ENCODE data around the gene BFSP1.

Gene BFSP1

GRCh38 chr20:17557675-17558006 is 26.5 kb upstream of the BFSP1 start:
- DNase-seq: peak; percentile 48

GRCh38 chr20:17556837-17557674 is 25.9 kb upstream of the BFSP1 start:
- DNase-seq: peak; percentile 65

- DNase-seq: no peak
Measured at GRCh38 chr20:17555106-17555505, 23.9 kb upstream of the BFSP1 start.

GRCh38 chr20:17549131-17549530 is 18.0 kb upstream of the BFSP1 start:
- no peak for DNase-seq

GRCh38 chr20:17545127-17545526 is 13.9 kb upstream of the BFSP1 start:
- DNase-seq: no peak

GRCh38 chr20:17543531-17544131 is 12.5 kb upstream of the BFSP1 start:
- peak; percentile 68 for DNase-seq

GRCh38 chr20:17542993-17543412 is 11.8 kb upstream of the BFSP1 start:
- DNase-seq: peak; percentile 94

GRCh38 chr20:17542481-17542880 is 11.3 kb upstream of the BFSP1 start:
- no peak for DNase-seq

GRCh38 chr20:17541996-17542395 is 10.8 kb upstream of the BFSP1 start:
- peak; percentile 77 for DNase-seq

GRCh38 chr20:17541596-17541995 is 10.4 kb upstream of the BFSP1 start:
- DNase-seq: no peak

- DNase-seq: peak; percentile 50
Measured at GRCh38 chr20:17538517-17539170, 7.5 kb upstream of the BFSP1 start.

- no peak for DNase-seq
Measured at GRCh38 chr20:17537959-17538358, 6.8 kb upstream of the BFSP1 start.

- DNase-seq: peak; percentile 77
Measured at GRCh38 chr20:17536944-17537444, 5.8 kb upstream of the BFSP1 start.

- no peak for DNase-seq
Measured at GRCh38 chr20:17534077-17534476, 2.9 kb upstream of the BFSP1 start.

- DNase-seq: peak; percentile 74
Measured at GRCh38 chr20:17533396-17533795, 2.2 kb upstream of the BFSP1 start.

GRCh38 chr20:17531665-17532025 is 466 bp upstream of the BFSP1 start:
- DNase-seq: no peak

- DNase-seq: no peak
Measured at GRCh38 chr20:17530153-17530552, 1.0 kb downstream of the BFSP1 start.

GRCh38 chr20:17529586-17529985 is 1.6 kb downstream of the BFSP1 start:
- no peak for DNase-seq

- DNase-seq: peak; percentile 12
Measured at GRCh38 chr20:17525650-17526049, 5.5 kb downstream of the BFSP1 start.

GRCh38 chr20:17525132-17525531 is 6.0 kb downstream of the BFSP1 start:
- no peak for DNase-seq

GRCh38 chr20:17524560-17524959 is 6.6 kb downstream of the BFSP1 start:
- DNase-seq: no peak

- DNase-seq: no peak
Measured at GRCh38 chr20:17523326-17523725, 7.9 kb downstream of the BFSP1 start.

GRCh38 chr20:17522528-17522927 is 8.7 kb downstream of the BFSP1 start:
- DNase-seq: no peak

- DNase-seq: peak; percentile 23
Measured at GRCh38 chr20:17520583-17520982, 10.6 kb downstream of the BFSP1 start.

All from fibroblast of skin of scalp (primary cell).